WTC11 (cell line): Measurements from ENCODE around the gene OR2A5. TPM values are rescaled to one million over a fixed set of nuclear protein-coding genes. Genes with fewer than 3 reads are reported as not detected.

Experiments
- ATAC-seq: fragments of 200-7000 bp; cut with Tn5 transposase; 2 replicates; pipeline ENCODE4 v1.10.0; 2021; ENCODE audit warnings: mild to moderate bottlenecking, moderate library complexity
- CTCF ChIA-PET: fragments of 300-600 bp; sonication (Branson Sonifier 250); formaldehyde crosslinking; loops from one replicate; lab custom pipeline; 2021; ENCODE audit warnings: antibody characterized with exemption; lab: Charles Lee
- POLR2A ChIA-PET: fragments of 350-600 bp; sonication (Branson Sonifier 250); formaldehyde crosslinking; loops from one replicate; lab custom pipeline; 2021; ENCODE audit warnings: antibody characterized with exemption; lab: Charles Lee
- DNase-seq: peaks from one replicate; pipeline ENCODE4 v3.0.0; 2021; ENCODE audit warnings: low spot score
- H3K27ac Mint-ChIP-seq: 2 replicates; pipeline ENCODE4 v1.8.0; 2021; ENCODE audit warnings: mixed read lengths
- H3K27me3 Mint-ChIP-seq: 2 replicates; pipeline ENCODE4 v1.8.0; 2021; ENCODE audit warnings: low read depth, mild to moderate bottlenecking, moderate library complexity, mixed read lengths
- H3K36me3 Mint-ChIP-seq: 2 replicates; pipeline ENCODE4 v1.8.0; 2021; ENCODE audit warnings: mixed read lengths
- H3K4me1 Mint-ChIP-seq: 2 replicates; pipeline ENCODE4 v1.8.0; 2022; ENCODE audit warnings: mixed read lengths
- H3K4me3 Mint-ChIP-seq: 2 replicates; pipeline ENCODE4 v1.8.0; 2021; ENCODE audit warnings: mild to moderate bottlenecking, moderate library complexity, mixed read lengths
- H3K9me3 Mint-ChIP-seq: 2 replicates; pipeline ENCODE4 v1.8.0; 2021; ENCODE audit warnings: mixed read lengths
- AR ChIP-seq: fragments of 250-450 bp; sonication (Bioruptor Pico); IDR thresholded peaks from 2 replicates; pipeline ENCODE4 v1.9.0; 2021; ENCODE audit warnings: mild to moderate bottlenecking
- ATF1 ChIP-seq: sonication (generic); formaldehyde crosslinking; IDR thresholded peaks from 2 replicates; pipeline ENCODE4 v1.8.1; 2023; ENCODE audit warnings: mild to moderate bottlenecking, moderate library complexity, missing genetic modification reagents
- ATF2 ChIP-seq: sonication (generic); formaldehyde crosslinking; IDR thresholded peaks from 2 replicates; pipeline ENCODE4 v1.8.1; 2022; ENCODE audit warnings: low read depth, missing genetic modification reagents, borderline replicate concordance
- ATF3 ChIP-seq: sonication (generic); formaldehyde crosslinking; conservative IDR thresholded peaks from 2 replicates; pipeline ENCODE4 v1.8.1; 2022; ENCODE audit warnings: mild to moderate bottlenecking, missing genetic modification reagents
- CTCF ChIP-seq: fragments of 200-600 bp; IDR thresholded peaks from 2 replicates; pipeline ENCODE4 v1.8.0; 2022; ENCODE audit warnings: antibody characterized with exemption
- ERG ChIP-seq: fragments of 250-450 bp; sonication (Bioruptor Pico); IDR thresholded peaks from 2 replicates; pipeline ENCODE4 v1.8.0; 2021; ENCODE audit warnings: mild to moderate bottlenecking
- GABPB1 ChIP-seq: sonication (generic); formaldehyde crosslinking; IDR thresholded peaks from 2 replicates; pipeline ENCODE4 v1.8.1; 2023; ENCODE audit warnings: mild to moderate bottlenecking, missing genetic modification reagents
- GRHL2 ChIP-seq: fragments of 250-450 bp; sonication (Bioruptor Pico); IDR thresholded peaks from 2 replicates; pipeline ENCODE4 v1.8.0; 2022; ENCODE audit warnings: mild to moderate bottlenecking, moderate library complexity; ENCODE audit not compliant: insufficient replicate concordance, severe bottlenecking
- HMGXB4 ChIP-seq: sonication (generic); formaldehyde crosslinking; IDR thresholded peaks from 2 replicates; pipeline ENCODE4 v1.8.1; 2023; ENCODE audit warnings: mild to moderate bottlenecking, moderate library complexity, missing genetic modification reagents
- RELA ChIP-seq: sonication (generic); formaldehyde crosslinking; IDR thresholded peaks from 2 replicates; pipeline ENCODE4 v1.8.1; 2022; ENCODE audit warnings: missing genetic modification reagents, mild to moderate bottlenecking, borderline replicate concordance
- RORB ChIP-seq: fragments of 250-450 bp; sonication (Bioruptor Pico); IDR thresholded peaks from 2 replicates; pipeline ENCODE4 v1.9.0; 2021; ENCODE audit warnings: mild to moderate bottlenecking
- SMAD3 ChIP-seq: sonication (generic); formaldehyde crosslinking; IDR thresholded peaks from 2 replicates; pipeline ENCODE4 v1.8.0; 2022; ENCODE audit warnings: missing genetic modification reagents, mild to moderate bottlenecking, borderline replicate concordance
- SP1 ChIP-seq: sonication (generic); formaldehyde crosslinking; conservative IDR thresholded peaks from 2 replicates; pipeline ENCODE4 v1.8.1; 2022; ENCODE audit warnings: missing genetic modification reagents
- TEAD4 ChIP-seq: sonication (generic); formaldehyde crosslinking; IDR thresholded peaks from 2 replicates; pipeline ENCODE4 v1.8.0; 2022; ENCODE audit warnings: mild to moderate bottlenecking, missing genetic modification reagents
- TP53 ChIP-seq: sonication (generic); formaldehyde crosslinking; IDR thresholded peaks from 2 replicates; pipeline ENCODE4 v1.8.1; 2023; ENCODE audit warnings: mild to moderate bottlenecking, missing genetic modification reagents
- USF1 ChIP-seq: sonication (generic); formaldehyde crosslinking; IDR thresholded peaks from 2 replicates; pipeline ENCODE4 v1.8.0; 2022; ENCODE audit warnings: mild to moderate bottlenecking, missing genetic modification reagents
- USF2 ChIP-seq: sonication (generic); formaldehyde crosslinking; IDR thresholded peaks from 2 replicates; pipeline ENCODE4 v1.8.1; 2023; ENCODE audit warnings: mild to moderate bottlenecking, missing genetic modification reagents, moderate library complexity
- ZNF281 ChIP-seq: sonication (generic); formaldehyde crosslinking; IDR thresholded peaks from 2 replicates; pipeline ENCODE4 v1.8.0; 2023; ENCODE audit warnings: mild to moderate bottlenecking, missing genetic modification reagents
- ZNF416 ChIP-seq: fragments of 250-450 bp; sonication (Bioruptor Pico); IDR thresholded peaks from 2 replicates; pipeline ENCODE4 v1.9.0; 2021; ENCODE audit warnings: mild to moderate bottlenecking, inconsistent platforms
- total RNA-seq: library from RNA; stranded (reverse); gene quantifications from 3 replicates; pipeline ENCODE4 v1.2.3, GENCODE V29; 2021

OR2A5 gene
- total RNA-seq, 1 experiment from 2014 or later = not detected

- no peak overlapping the region for H3K27ac Mint-ChIP-seq
- ChIA-PET CTCF (no interaction called here), POLR2A (no interaction called here)
- no peaks in the 10 kb centered on the region for H3K36me3 Mint-ChIP-seq
- H3K4me1 Mint-ChIP-seq = no peaks in the 10 kb centered on the region
- ATAC-seq (no peak), DNase-seq (no peak)
- no peaks in the 10 kb centered on the region for H3K9me3 Mint-ChIP-seq
- H3K27me3 Mint-ChIP-seq = no peaks in the 10 kb centered on the region
- no peak overlapping the region for H3K4me3 Mint-ChIP-seq
- TF ChIP-seq GRHL2 (CRISPR knock-in tag) (no peak), ATF1 (no peak), HMGXB4 (CRISPR knock-in tag) (no peak), USF1 (CRISPR knock-in tag) (no peak), ZNF416 (no peak), ZNF281 (CRISPR knock-in tag) (no peak), ATF3 (CRISPR knock-in tag) (no peak), TP53 (CRISPR knock-in tag) (no peak)
- TF ChIP-seq, all 79 proteins: peak for 0
These were observed 51.9 kb downstream of the OR2A5 start for GRCh38 chr7:144100607-144101006.

- ATAC-seq = no peak
- H3K9me3 Mint-ChIP-seq = no peaks in the 10 kb centered on the region
- no peaks in the 10 kb centered on the region for H3K36me3 Mint-ChIP-seq
- H3K27me3 Mint-ChIP-seq = no peaks in the 10 kb centered on the region
- no peaks in the 10 kb centered on the region for H3K4me1 Mint-ChIP-seq
- DNase-seq = no peak
- H3K4me3 Mint-ChIP-seq = no peak overlapping the region
- ChIA-PET POLR2A (no interaction called here), CTCF (interaction anchor here (1.6 kb wide), 1 partner anchor 26 kb away, joined by 9 read pairs; no protein-coding TSS in a partner anchor)
- H3K27ac Mint-ChIP-seq = no peak overlapping the region
- TF ChIP-seq SMAD3 (CRISPR knock-in tag) (no peak), ATF2 (no peak), SP1 (no peak), ERG (CRISPR knock-in tag) (no peak), USF2 (CRISPR knock-in tag) (no peak), CTCF (no peak), TEAD4 (no peak), RORB (no peak), GABPB1 (CRISPR knock-in tag) (no peak), RELA (CRISPR knock-in tag) (no peak), AR (CRISPR knock-in tag) (no peak)
These were observed 53.3 kb downstream of the OR2A5 start for GRCh38 chr7:144102041-144102440.
